Endothelial cell (in vitro differentiated cells): ENCODE data around the gene NEURL3. TPM values are rescaled to one million over a fixed set of nuclear protein-coding genes. Genes with fewer than 3 reads are reported as not detected.

Source experiments
- DNase-seq: peaks from one replicate; pipeline ENCODE4 v3.0.0; 2021; ENCODE audit warnings: low spot score
- H3K27ac Mint-ChIP-seq: one replicate; pipeline ENCODE4 v1.8.0; 2021; ENCODE audit warnings: mixed read lengths, inconsistent platforms; ENCODE audit not compliant: unreplicated experiment
- H3K27me3 Mint-ChIP-seq: one replicate; pipeline ENCODE4 v1.8.0; 2021; ENCODE audit warnings: mild to moderate bottlenecking, moderate library complexity, mixed read lengths, inconsistent platforms; ENCODE audit not compliant: unreplicated experiment
- H3K36me3 Mint-ChIP-seq: one replicate; pipeline ENCODE4 v1.8.0; 2021; ENCODE audit warnings: mild to moderate bottlenecking, low read depth, mixed read lengths, inconsistent platforms; ENCODE audit not compliant: unreplicated experiment
- H3K4me1 Mint-ChIP-seq: one replicate; pipeline ENCODE4 v1.8.0; 2021; ENCODE audit warnings: mild to moderate bottlenecking, mixed read lengths, inconsistent platforms; ENCODE audit not compliant: unreplicated experiment
- H3K4me3 Mint-ChIP-seq: one replicate; pipeline ENCODE4 v1.8.0; 2021; ENCODE audit warnings: mild to moderate bottlenecking, mixed read lengths, inconsistent platforms; ENCODE audit not compliant: unreplicated experiment
- H3K9me3 Mint-ChIP-seq: one replicate; pipeline ENCODE4 v1.8.0; 2021; ENCODE audit warnings: mixed read lengths, inconsistent platforms; ENCODE audit not compliant: unreplicated experiment
- total RNA-seq: library from RNA; stranded (reverse); fragmentation: NEBNext Ultra II Directional; extraction: Animal tissue kit (Norgen Biotek cat#: 25700); gene quantifications from one replicate; pipeline ENCODE4 v1.2.1, GENCODE V29; 2021; ENCODE audit not compliant: unreplicated experiment
- TF ChIP-seq, protein P1 (sequence below): fragments of 200-600 bp; sonication (generic); IDR thresholded peaks from one replicate; pipeline ENCODE4 v1.5.0; 2021; ENCODE audit warnings: antibody characterized with exemption; ENCODE audit not compliant: unreplicated experiment

The NEURL3 gene
- total RNA-seq, 1 donor from 2014 or later = not detected

DNA sequence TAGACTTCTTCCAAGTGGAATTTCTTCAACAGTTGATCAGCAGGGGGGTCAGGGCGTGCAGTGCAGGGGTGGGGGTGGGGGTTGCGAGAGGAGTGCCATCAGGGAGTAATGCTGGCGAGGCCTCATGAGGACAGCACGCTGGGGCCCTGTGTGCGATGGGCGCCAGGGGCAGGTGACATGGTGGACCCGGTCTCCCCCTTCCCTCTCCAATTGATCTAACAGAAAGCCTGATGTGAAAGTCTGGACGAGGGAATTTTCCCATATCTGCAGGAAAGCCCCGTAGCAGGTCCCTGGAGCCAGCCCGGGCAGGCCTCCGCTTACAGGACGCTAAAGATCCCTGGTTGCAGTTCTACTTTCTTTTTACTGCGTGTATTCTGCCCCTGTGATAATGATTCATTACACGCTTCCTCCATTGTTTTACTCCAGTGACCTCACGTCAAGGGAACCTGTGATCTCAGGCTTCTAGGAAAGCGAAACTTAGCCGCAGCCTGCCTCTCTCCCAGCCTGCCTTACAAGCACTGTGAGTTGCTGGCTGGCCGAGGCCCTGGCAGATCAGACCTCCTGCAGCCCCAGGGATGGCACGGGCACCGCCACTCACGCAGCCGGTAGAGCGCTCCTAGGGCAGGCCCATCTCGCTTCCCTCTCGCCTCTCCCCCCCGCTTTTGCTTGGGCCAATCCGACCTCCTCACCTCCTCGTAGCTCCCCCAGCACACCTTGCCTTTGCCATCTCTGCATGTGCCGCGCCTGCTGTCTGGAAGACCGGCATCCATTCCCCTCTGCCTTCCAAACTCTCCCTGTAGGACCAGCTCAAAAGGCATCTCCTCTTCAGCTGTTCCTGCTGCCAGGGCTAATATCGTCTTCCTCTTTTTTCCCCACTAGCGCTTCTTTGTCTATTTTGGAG lies 19.2 kb downstream of the NEURL3 start:
- peak overlapping the region; percentile 15 for H3K27ac Mint-ChIP-seq
- H3K36me3 Mint-ChIP-seq = peaks cover 4% of the 10 kb centered on the region
- H3K4me3 Mint-ChIP-seq = peak overlapping the region; percentile 45
- H3K9me3 Mint-ChIP-seq = no peaks in the 10 kb centered on the region
- DNase-seq = no peak
- peaks cover 32% of the 10 kb centered on the region for H3K4me1 Mint-ChIP-seq
- TF ChIP-seq, protein P1, sequence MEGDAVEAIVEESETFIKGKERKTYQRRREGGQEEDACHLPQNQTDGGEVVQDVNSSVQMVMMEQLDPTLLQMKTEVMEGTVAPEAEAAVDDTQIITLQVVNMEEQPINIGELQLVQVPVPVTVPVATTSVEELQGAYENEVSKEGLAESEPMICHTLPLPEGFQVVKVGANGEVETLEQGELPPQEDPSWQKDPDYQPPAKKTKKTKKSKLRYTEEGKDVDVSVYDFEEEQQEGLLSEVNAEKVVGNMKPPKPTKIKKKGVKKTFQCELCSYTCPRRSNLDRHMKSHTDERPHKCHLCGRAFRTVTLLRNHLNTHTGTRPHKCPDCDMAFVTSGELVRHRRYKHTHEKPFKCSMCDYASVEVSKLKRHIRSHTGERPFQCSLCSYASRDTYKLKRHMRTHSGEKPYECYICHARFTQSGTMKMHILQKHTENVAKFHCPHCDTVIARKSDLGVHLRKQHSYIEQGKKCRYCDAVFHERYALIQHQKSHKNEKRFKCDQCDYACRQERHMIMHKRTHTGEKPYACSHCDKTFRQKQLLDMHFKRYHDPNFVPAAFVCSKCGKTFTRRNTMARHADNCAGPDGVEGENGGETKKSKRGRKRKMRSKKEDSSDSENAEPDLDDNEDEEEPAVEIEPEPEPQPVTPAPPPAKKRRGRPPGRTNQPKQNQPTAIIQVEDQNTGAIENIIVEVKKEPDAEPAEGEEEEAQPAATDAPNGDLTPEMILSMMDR = no peak
- peaks cover 15% of the 10 kb centered on the region for H3K27me3 Mint-ChIP-seq

DNA sequence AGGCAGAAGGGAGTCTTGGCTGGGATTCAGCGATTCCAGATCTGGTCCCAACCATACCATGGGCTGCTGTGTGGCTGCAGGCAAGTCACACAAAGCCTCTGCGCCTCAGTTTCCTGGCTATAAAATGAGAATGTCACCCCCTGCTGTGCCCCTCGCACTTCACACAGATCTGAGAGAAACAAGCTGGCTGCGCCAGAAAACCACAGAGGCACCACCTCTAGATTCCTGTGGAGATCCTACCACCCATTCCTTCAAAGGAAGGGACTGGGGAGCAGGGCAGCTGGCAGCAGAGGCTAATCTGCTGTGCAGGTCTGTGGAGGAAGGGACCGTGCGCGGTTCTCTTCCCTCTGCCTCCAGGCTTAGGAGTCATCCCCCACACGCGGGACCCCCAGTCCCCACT lies 19.8 kb downstream of the NEURL3 start:
- no peak for DNase-seq
- Mint-ChIP-seq H3K4me3 (no peak overlapping the region), H3K36me3 (peaks cover 4% of the 10 kb centered on the region), H3K9me3 (no peaks in the 10 kb centered on the region), H3K27ac (no peak overlapping the region), H3K4me1 (peaks cover 32% of the 10 kb centered on the region), H3K27me3 (peaks cover 15% of the 10 kb centered on the region)
- TF ChIP-seq, protein P1 = no peak

DNA sequence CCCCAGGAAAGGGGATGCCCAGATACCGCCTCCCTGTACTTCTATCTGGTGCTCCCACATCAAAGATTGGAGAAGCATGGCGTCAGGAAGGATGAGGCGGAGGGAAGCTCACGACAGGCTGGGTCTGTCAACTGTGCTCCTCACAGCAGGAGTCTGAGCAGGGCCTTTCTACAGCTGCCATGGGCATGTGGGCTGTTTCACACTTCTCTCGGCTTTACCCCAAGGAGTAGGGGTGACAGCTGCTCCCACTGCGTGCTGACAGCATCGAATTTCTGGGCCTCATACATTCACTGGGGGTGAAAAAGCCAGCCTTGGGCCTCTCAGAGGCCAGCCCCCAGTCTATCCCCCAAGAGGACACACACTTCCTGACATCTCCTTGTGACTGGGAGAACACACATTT lies 21.1 kb downstream of the NEURL3 start:
- Mint-ChIP-seq H3K9me3 (no peaks in the 10 kb centered on the region), H3K4me3 (no peak overlapping the region), H3K4me1 (peaks cover 32% of the 10 kb centered on the region), H3K27me3 (peaks cover 15% of the 10 kb centered on the region), H3K36me3 (peaks cover 4% of the 10 kb centered on the region), H3K27ac (no peak overlapping the region)
- TF ChIP-seq, protein P1 = no peak
- no peak for DNase-seq

DNA sequence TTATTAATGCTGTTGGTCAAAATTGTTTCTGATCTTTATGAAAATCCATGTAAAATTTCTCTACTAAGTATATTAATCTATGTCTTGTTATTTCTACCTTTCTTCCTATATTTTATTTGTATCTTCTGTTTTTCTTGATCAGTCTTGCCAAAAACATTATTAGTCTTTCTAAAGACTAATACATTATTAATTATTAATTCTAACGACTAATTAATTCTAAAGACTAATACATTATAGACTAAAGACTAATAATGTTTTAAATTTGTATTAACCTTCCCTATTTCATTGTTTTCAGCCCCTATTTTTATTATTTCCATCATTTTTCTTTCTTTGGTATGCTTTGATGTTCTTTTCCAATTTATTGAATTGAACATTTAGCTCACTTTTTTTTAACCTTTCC lies 27.7 kb downstream of the NEURL3 start:
- TF ChIP-seq, protein P1 = no peak
- Mint-ChIP-seq H3K27me3 (no peaks in the 10 kb centered on the region), H3K4me3 (no peak overlapping the region), H3K9me3 (no peaks in the 10 kb centered on the region), H3K4me1 (peaks cover 6% of the 10 kb centered on the region), H3K27ac (no peak overlapping the region), H3K36me3 (no peaks in the 10 kb centered on the region)
- no peak for DNase-seq

DNA sequence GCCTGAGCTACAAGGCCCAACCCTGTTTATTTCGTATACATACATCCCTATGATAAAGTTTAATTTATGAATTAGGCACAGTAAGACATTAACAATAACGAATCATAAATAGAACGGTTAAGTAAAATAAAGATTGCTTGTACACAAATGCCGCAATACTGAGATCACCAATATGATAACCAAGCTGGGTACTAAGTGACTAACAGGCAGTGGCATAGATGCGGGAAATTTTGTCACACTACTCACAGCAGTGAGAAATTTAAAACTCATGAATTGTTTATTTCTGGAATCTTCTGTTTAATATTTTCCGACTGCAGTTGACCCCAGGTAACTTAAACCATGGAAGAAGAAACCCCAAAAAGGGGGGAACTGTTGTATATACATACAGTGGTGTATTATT lies 33.4 kb downstream of the NEURL3 start:
- H3K27me3 Mint-ChIP-seq = peaks cover 3% of the 10 kb centered on the region
- H3K36me3 Mint-ChIP-seq = no peaks in the 10 kb centered on the region
- H3K4me1 Mint-ChIP-seq = no peaks in the 10 kb centered on the region
- H3K4me3 Mint-ChIP-seq = no peak overlapping the region
- no peak overlapping the region for H3K27ac Mint-ChIP-seq
- H3K9me3 Mint-ChIP-seq = no peaks in the 10 kb centered on the region
- no peak for DNase-seq
- TF ChIP-seq, protein P1 = no peak
